DOHH2 (cell line): ENCODE data around the gene OSBPL3.

Experiments
- H3F3A ChIP-seq: fragments of 200-600 bp; sonication (generic), shearing (Covaris generic); 2 replicates; pipeline ENCODE4 v1.6.0; 2016; ENCODE audit warnings: antibody characterized with exemption, mild to moderate bottlenecking; ENCODE audit not compliant: control insufficient read depth, insufficient read depth
- H3K27ac ChIP-seq: fragments of 200-600 bp; sonication (generic); 2 replicates; pipeline ENCODE4 v1.5.1; 2014; ENCODE audit warnings: low read depth, mild to moderate bottlenecking, low read length, moderate library complexity
- H3K27me3 ChIP-seq: fragments of 200-600 bp; sonication (generic); 2 replicates; pipeline ENCODE4 v1.6.1; 2014; ENCODE audit warnings: mild to moderate bottlenecking, low read length, mixed read lengths; ENCODE audit not compliant: control insufficient read depth
- H3K36me3 ChIP-seq: fragments of 200-600 bp; sonication (generic); 2 replicates; pipeline ENCODE4 v1.6.1; 2014; ENCODE audit warnings: mild to moderate bottlenecking, low read length, moderate library complexity, mixed read lengths; ENCODE audit not compliant: control insufficient read depth
- H3K4me1 ChIP-seq: fragments of 200-600 bp; sonication (generic); 2 replicates; pipeline ENCODE4 v1.6.1; 2014; ENCODE audit warnings: mild to moderate bottlenecking, low read length, mixed read lengths; ENCODE audit not compliant: control insufficient read depth
- H3K4me2 ChIP-seq: fragments of 200-600 bp; sonication (generic); 2 replicates; pipeline ENCODE4 v1.6.0; 2014; ENCODE audit warnings: mild to moderate bottlenecking, low read length, moderate library complexity
- H3K4me3 ChIP-seq: fragments of 200-600 bp; sonication (generic); 2 replicates; pipeline ENCODE4 v1.5.1; 2014; ENCODE audit warnings: mild to moderate bottlenecking, low read length, mixed read lengths
- H3K79me2 ChIP-seq: fragments of 200-600 bp; sonication (generic); 2 replicates; pipeline ENCODE4 v1.6.1; 2014; ENCODE audit warnings: mild to moderate bottlenecking, low read length, mixed read lengths; ENCODE audit not compliant: control insufficient read depth
- H3K9me2 ChIP-seq: fragments of 200-600 bp; sonication (generic); replicated peaks from 2 replicates; pipeline ENCODE4 v1.6.1; 2014; ENCODE audit warnings: mild to moderate bottlenecking, low read length, mixed read lengths; ENCODE audit not compliant: control insufficient read depth
- H3K9me3 ChIP-seq: fragments of 200-600 bp; sonication (generic); 2 replicates; pipeline ENCODE4 v1.6.1; 2014; ENCODE audit warnings: antibody characterized with exemption, low read length, mixed read lengths; ENCODE audit not compliant: control insufficient read depth, insufficient read depth
- H4K20me1 ChIP-seq: fragments of 200-600 bp; sonication (generic); 2 replicates; pipeline ENCODE4 v1.6.0; 2014; ENCODE audit warnings: low read depth, mild to moderate bottlenecking, antibody characterized with exemption, low read length, moderate library complexity; ENCODE audit not compliant: control insufficient read depth, insufficient read depth
- CTCF ChIP-seq: fragments of 200-600 bp; sonication (generic); IDR thresholded peaks from one replicate; pipeline ENCODE4 v1.5.1; 2014; ENCODE audit warnings: antibody characterized with exemption, mild to moderate bottlenecking, low read depth, low read length; ENCODE audit not compliant: poor library complexity, severe bottlenecking
- EZH2phosphoT487 ChIP-seq: fragments of 200-600 bp; sonication (generic); IDR thresholded peaks from 2 replicates; pipeline ENCODE4 v1.6.1; 2017; ENCODE audit warnings: borderline replicate concordance, mild to moderate bottlenecking, antibody characterized with exemption, low read length, moderate library complexity, mixed read lengths

The OSBPL3 gene

GRCh38 chr7:24869572-24869971, 110.4 kb downstream of the OSBPL3 start:
- Histone ChIP-seq H3K27me3 (no peaks in the 10 kb centered on the region), H3F3A (no peaks in the 10 kb centered on the region), H3K79me2 (peaks cover 7% of the 10 kb centered on the region), H3K4me1 (peaks cover 34% of the 10 kb centered on the region), H4K20me1 (no peaks in the 10 kb centered on the region), H3K27ac (no peak overlapping the region), H3K36me3 (peaks cover 69% of the 10 kb centered on the region), H3K4me2 (no peak overlapping the region), H3K9me3 (no peaks in the 10 kb centered on the region), H3K9me2 (no peaks in the 10 kb centered on the region), H3K4me3 (no peak overlapping the region)
- TF ChIP-seq EZH2phosphoT487 = no peak
- no peak for TF ChIP-seq CTCF

- Histone ChIP-seq H3K9me2 (no peaks in the 10 kb centered on the region), H3K79me2 (peaks cover 6% of the 10 kb centered on the region), H4K20me1 (no peaks in the 10 kb centered on the region), H3K27ac (no peak overlapping the region), H3K4me1 (peaks cover 26% of the 10 kb centered on the region), H3F3A (no peaks in the 10 kb centered on the region), H3K4me2 (no peak overlapping the region), H3K36me3 (peaks cover 77% of the 10 kb centered on the region), H3K27me3 (no peaks in the 10 kb centered on the region), H3K9me3 (no peaks in the 10 kb centered on the region), H3K4me3 (no peak overlapping the region)
- TF ChIP-seq EZH2phosphoT487 (no peak), CTCF (no peak)
These were observed 111.2 kb downstream of the OSBPL3 start for GRCh38 chr7:24868741-24869140.

- Histone ChIP-seq H3K36me3 (peaks cover 86% of the 10 kb centered on the region), H3K9me3 (no peaks in the 10 kb centered on the region)
These were observed 113.9 kb downstream of the OSBPL3 start for GRCh38 chr7:24866004-24866615.

More at GRCh38 chr7:24866004-24866615, 113.9 kb downstream of the OSBPL3 start:
- Histone ChIP-seq H3K9me2 (no peaks in the 10 kb centered on the region), H3K4me1 (no peaks in the 10 kb centered on the region; the same call in 1 of the 2 replicates), H3K27me3 (no peaks in the 10 kb centered on the region), H3K4me2 (no peak overlapping the region), H4K20me1 (no peaks in the 10 kb centered on the region), H3K79me2 (no peaks in the 10 kb centered on the region), H3K27ac (no peak overlapping the region), H3K4me3 (no peak overlapping the region), H3F3A (no peaks in the 10 kb centered on the region)
- TF ChIP-seq CTCF (no peak), EZH2phosphoT487 (no peak)
